CD14-positive monocyte (primary cell): Measurements from ENCODE around the gene CARNS1. TPM values are rescaled to one million over a fixed set of nuclear protein-coding genes. Genes with fewer than 3 reads are reported as not detected.

ENCODE experiments used
- DNase-seq, 3 donors: peaks; one replicate each; pipeline ENCODE4 v3.0.0-alpha.2; 2011 to 2022
- H2AFZ ChIP-seq: 2 replicates; pipeline ENCODE4 v1.6.0; 2012; ENCODE audit warnings: mild to moderate bottlenecking, low read depth, low read length, inconsistent platforms; ENCODE audit not compliant: insufficient read depth, poor library complexity, severe bottlenecking
- H3K27ac ChIP-seq, 2 donors: 1 replicate in 1 of 2; 2 replicates in 1 of 2; pipeline ENCODE4 v1.5.1; 2012 to 2013; ENCODE audit warnings: low read length in 2 of 2, control low read depth in 1 of 2, inconsistent platforms in 1 of 2, low read depth in 1 of 2, mild to moderate bottlenecking in 1 of 2
- H3K27me3 ChIP-seq, 2 donors: one replicate each; pipeline versions ENCODE4 v1.6.0 to v1.6.1; 2011 to 2013; ENCODE audit warnings: low read length in 2 of 2; ENCODE audit not compliant: control insufficient read depth in 2 of 2, insufficient read depth in 2 of 2
- H3K36me3 ChIP-seq, 2 donors: replicated peaks in 1 of 2; 1 replicate in 1 of 2; 2 replicates in 1 of 2; pipeline versions ENCODE4 v1.5.1 to v1.6.1; 2012 to 2013; ENCODE audit warnings: low read length in 2 of 2, control low read depth in 1 of 2, inconsistent platforms in 1 of 2, mild to moderate bottlenecking in 1 of 2; ENCODE audit not compliant: insufficient read depth in 2 of 2, control insufficient read depth in 1 of 2
- H3K4me1 ChIP-seq, 2 donors: 1 replicate in 1 of 2; 2 replicates in 1 of 2; pipeline versions ENCODE4 v1.5.1 to v1.6.1; 2012 to 2013; ENCODE audit warnings: low read length in 2 of 2, control low read depth in 1 of 2, inconsistent platforms in 1 of 2, mild to moderate bottlenecking in 1 of 2, moderate library complexity in 1 of 2; ENCODE audit not compliant: insufficient read depth in 2 of 2, control insufficient read depth in 1 of 2
- H3K4me2 ChIP-seq: replicated peaks from 2 replicates; pipeline ENCODE3; 2012; ENCODE audit warnings: low read length, moderate library complexity, mild to moderate bottlenecking; ENCODE audit not compliant: poor library complexity, severe bottlenecking; ENCODE audit errors: extremely low read depth
- H3K4me3 ChIP-seq, 3 experiments: fragments of 200-600 bp in 1 of 3; sonication (generic) in 1 of 3; replicated peaks in 1 of 3; 1 replicate in 2 of 3; 2 replicates in 1 of 3; pipeline ENCODE4 v1.5.1; 2011 to 2013; ENCODE audit warnings: low read length in 3 of 3, mild to moderate bottlenecking in 3 of 3, control low read depth in 2 of 3, low read depth in 2 of 3, inconsistent platforms in 1 of 3, moderate library complexity in 1 of 3
- H3K79me2 ChIP-seq: 2 replicates; pipeline ENCODE4 v1.6.0; 2012; ENCODE audit warnings: mild to moderate bottlenecking, control low read depth, inconsistent platforms, low read length, moderate library complexity; ENCODE audit not compliant: insufficient read depth
- H3K9ac ChIP-seq: 2 replicates; pipeline ENCODE4 v1.6.0; 2017; ENCODE audit warnings: low read length, mild to moderate bottlenecking; ENCODE audit not compliant: insufficient read depth, poor library complexity, severe bottlenecking
- H3K9me3 ChIP-seq, 2 donors: replicated peaks in 1 of 2; 1 replicate in 1 of 2; 2 replicates in 1 of 2; pipeline versions ENCODE4 v1.5.1 to v1.6.1; 2012 to 2013; ENCODE audit warnings: low read length in 2 of 2, control low read depth in 1 of 2; ENCODE audit not compliant: control insufficient read depth in 1 of 2, insufficient read depth in 1 of 2
- H4K20me1 ChIP-seq: 2 replicates; pipeline ENCODE4 v1.6.0; 2012; ENCODE audit warnings: mild to moderate bottlenecking, low read length, control low read depth, moderate library complexity; ENCODE audit not compliant: insufficient read depth
- H3K27ac Mint-ChIP-seq, 7 donors: one replicate each; pipeline ENCODE4 v1.8.0; 2020; ENCODE audit warnings: mild to moderate bottlenecking in 7 of 7, mixed read lengths in 7 of 7, moderate library complexity in 6 of 7, inconsistent platforms in 2 of 7
- H3K27me3 Mint-ChIP-seq, 3 donors: one replicate each; pipeline ENCODE4 v1.8.0; 2021 to 2022; ENCODE audit warnings: low read depth in 3 of 3, mild to moderate bottlenecking in 3 of 3, mixed read lengths in 3 of 3, moderate library complexity in 3 of 3, inconsistent platforms in 1 of 3
- H3K36me3 Mint-ChIP-seq, 2 donors: one replicate each; pipeline ENCODE4 v1.8.0; 2020; ENCODE audit warnings: mixed read lengths in 2 of 2, inconsistent platforms in 1 of 2, mild to moderate bottlenecking in 1 of 2
- H3K4me1 Mint-ChIP-seq: one replicate; pipeline ENCODE4 v1.8.0; 2020; ENCODE audit warnings: mild to moderate bottlenecking, mixed read lengths
- H3K4me3 Mint-ChIP-seq, 2 donors: one replicate each; pipeline ENCODE4 v1.8.0; 2020; ENCODE audit warnings: mild to moderate bottlenecking in 2 of 2, mixed read lengths in 2 of 2, moderate library complexity in 1 of 2
- H3K9me3 Mint-ChIP-seq, 7 donors: one replicate each; pipeline ENCODE4 v1.8.0; 2020 to 2022; ENCODE audit warnings: mixed read lengths in 7 of 7, mild to moderate bottlenecking in 6 of 7, moderate library complexity in 6 of 7, inconsistent platforms in 2 of 7
- WGBS: methylation state at CpG from one replicate; pipeline ENCODE4 v1.1.5; 2013; ENCODE audit warnings: missing lambda C conversion rate; ENCODE audit not compliant: insufficient coverage; 5-methylcytosine and 5-hydroxymethylcytosine counted together
- intact Hi-C, 2 donors: fragments of 100-400 bp; cut with micrococcal nuclease; formaldehyde crosslinking; loops; one replicate each; pipeline versions ENCODE4 v1.15.0 to v1.15.1; 2023
- polyA plus RNA-seq, 3 donors: library from polyadenylated mRNA; depleted of rRNA in 1 of 3; unstranded in 2 of 3; stranded (reverse) in 1 of 3; fragments of 300-500 nt in 2 of 3; fragments of >200 nt in 1 of 3; fragmentation: Illumina TruSeq in 2 of 3; gene quantifications; 1 replicate in 2 of 3; 2 replicates in 1 of 3; pipeline ENCODE4 v1.2.3, GENCODE V29; 2012 to 2021
- TF ChIP-seq, protein P1 (sequence below): fragments of 200-600 bp; IDR thresholded peaks from one replicate; pipeline ENCODE4 v1.8.0; 2022; ENCODE audit warnings: antibody characterized with exemption, mild to moderate bottlenecking

The CARNS1 gene
- polyA plus RNA-seq, 3 donors, result 0.09 TPM; not detected in 2

DNA sequence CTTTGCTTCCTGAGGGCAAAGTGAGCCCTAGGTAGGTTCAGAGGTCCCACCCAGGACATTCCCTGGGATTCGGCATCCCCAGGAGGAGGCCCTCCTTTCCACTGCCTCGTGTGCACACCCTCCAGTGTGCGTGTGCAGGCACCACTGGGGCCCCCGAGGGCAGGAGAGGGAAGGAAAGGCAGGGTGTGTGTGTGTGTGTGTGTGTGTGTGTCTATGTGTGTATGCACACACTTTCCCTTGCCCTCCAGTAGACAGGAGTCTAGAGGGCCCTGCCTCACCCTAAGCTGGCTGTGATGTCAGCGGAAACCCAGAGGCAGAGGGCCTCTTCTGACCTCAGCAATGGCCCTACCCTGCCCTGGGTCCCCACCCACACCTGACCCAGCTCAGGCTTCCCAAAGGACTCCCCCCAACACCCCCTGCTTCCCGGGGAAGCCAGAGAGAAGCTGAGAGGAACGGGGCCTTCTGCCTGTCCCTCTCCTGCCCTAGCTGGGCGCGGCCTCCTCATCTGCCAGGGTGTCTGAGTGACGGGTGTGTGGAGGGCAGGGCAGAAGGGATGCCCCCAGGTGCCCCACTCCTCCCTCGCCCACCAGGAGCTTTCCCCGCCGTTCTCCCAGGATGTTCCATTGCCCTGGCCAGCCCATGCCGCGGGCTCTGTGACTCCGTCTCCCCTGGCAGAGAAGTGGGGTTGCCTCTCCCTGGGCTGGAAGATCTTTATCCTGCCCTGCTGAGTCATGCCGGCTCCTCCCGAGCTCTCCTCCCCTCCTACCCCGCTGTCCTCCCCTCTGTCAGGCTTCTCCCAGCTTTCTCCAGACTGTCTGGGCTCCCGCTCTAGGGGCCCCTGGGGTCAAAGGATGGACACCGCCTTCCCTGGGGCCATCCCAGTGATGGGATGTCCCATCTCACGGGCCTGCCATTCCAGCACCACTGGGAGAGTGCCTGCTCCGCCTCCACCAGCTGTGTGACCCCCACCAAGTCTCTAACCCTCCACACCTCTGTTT is 36.1 kb upstream of the CARNS1 start:
- Mint-ChIP-seq H3K36me3 (peaks cover 2 to 3% of the 10 kb centered on the region in 2 donors), H3K9me3 (no peaks in the 10 kb centered on the region), H3K27ac (peak overlapping the region in 2 of 7 donors; percentile 37 to 68), H3K4me3 (no peak overlapping the region), H3K27me3 (peaks cover 2 to 9% (median 8%) of the 10 kb centered on the region in 3 donors), H3K4me1 (peaks cover 51% of the 10 kb centered on the region)
- no peaks in the 10 kb centered on the region for H3K79me2 ChIP-seq
- peaks cover 46 to 51% of the 10 kb centered on the region in 2 donors for H3K4me1 ChIP-seq
- TF ChIP-seq, protein P1, sequence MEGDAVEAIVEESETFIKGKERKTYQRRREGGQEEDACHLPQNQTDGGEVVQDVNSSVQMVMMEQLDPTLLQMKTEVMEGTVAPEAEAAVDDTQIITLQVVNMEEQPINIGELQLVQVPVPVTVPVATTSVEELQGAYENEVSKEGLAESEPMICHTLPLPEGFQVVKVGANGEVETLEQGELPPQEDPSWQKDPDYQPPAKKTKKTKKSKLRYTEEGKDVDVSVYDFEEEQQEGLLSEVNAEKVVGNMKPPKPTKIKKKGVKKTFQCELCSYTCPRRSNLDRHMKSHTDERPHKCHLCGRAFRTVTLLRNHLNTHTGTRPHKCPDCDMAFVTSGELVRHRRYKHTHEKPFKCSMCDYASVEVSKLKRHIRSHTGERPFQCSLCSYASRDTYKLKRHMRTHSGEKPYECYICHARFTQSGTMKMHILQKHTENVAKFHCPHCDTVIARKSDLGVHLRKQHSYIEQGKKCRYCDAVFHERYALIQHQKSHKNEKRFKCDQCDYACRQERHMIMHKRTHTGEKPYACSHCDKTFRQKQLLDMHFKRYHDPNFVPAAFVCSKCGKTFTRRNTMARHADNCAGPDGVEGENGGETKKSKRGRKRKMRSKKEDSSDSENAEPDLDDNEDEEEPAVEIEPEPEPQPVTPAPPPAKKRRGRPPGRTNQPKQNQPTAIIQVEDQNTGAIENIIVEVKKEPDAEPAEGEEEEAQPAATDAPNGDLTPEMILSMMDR, result no peak
- H3K4me2 ChIP-seq, result no peak overlapping the region
- H3K4me3 ChIP-seq, result no peak overlapping the region
- DNase-seq, result no peak
- H3K27ac ChIP-seq, result no peak overlapping the region
- no peaks in the 10 kb centered on the region for H3K9me3 ChIP-seq
- no peaks in the 10 kb centered on the region for H3K27me3 ChIP-seq
- intact Hi-C loops, result loop anchor here in 1 of 2 donors (5.0 kb wide), 1 partner anchor 117 kb away; no protein-coding TSS in a partner anchor
- WGBS, result 38% methylated on average over 8 of the region's 23 CpGs
- peak overlapping the region; percentile 56 for H2AFZ ChIP-seq
- H3K36me3 ChIP-seq, result no peaks in the 10 kb centered on the region
- H4K20me1 ChIP-seq, result no peaks in the 10 kb centered on the region
- no peak overlapping the region for H3K9ac ChIP-seq

GRCh38 chr11:67381244-67381972 is 34.1 kb upstream of the CARNS1 start:
- Histone ChIP-seq H3K27me3 (no peaks in the 10 kb centered on the region), H3K36me3 (no peaks in the 10 kb centered on the region), H3K9me3 (no peaks in the 10 kb centered on the region), H3K9ac (no peak overlapping the region), H4K20me1 (no peaks in the 10 kb centered on the region), H3K79me2 (no peaks in the 10 kb centered on the region), H3K4me3 (peak overlapping the region in 2 of 3 experiments; percentile 13 to 64), H2AFZ (peak overlapping the region; percentile 74), H3K27ac (peak overlapping the region; percentile 77 to 85), H3K4me2 (peak overlapping the region; percentile 76), H3K4me1 (peaks cover 40 to 45% of the 10 kb centered on the region in 2 donors)
- peak overlapping the region; percentile 85 to 98 (median 94) for H3K27ac Mint-ChIP-seq
- intact Hi-C loops, result loop anchor here in 1 of 2 donors (1.0 to 5.0 kb wide), 2 partner anchors 10 to 119 kb away; no protein-coding TSS in a partner anchor
- TF ChIP-seq, protein P1, result peak; percentile 27
- peaks cover 2 to 3% of the 10 kb centered on the region in 2 donors for H3K36me3 Mint-ChIP-seq
- H3K4me1 Mint-ChIP-seq, result peaks cover 40% of the 10 kb centered on the region
- peaks cover 0 to 4% (median 2%) of the 10 kb centered on the region in 3 donors for H3K27me3 Mint-ChIP-seq
- H3K9me3 Mint-ChIP-seq, result no peaks in the 10 kb centered on the region
- DNase-seq, result peak; percentile 54 to 75 (median 74)
- 13% methylated on average over 8 of the region's 13 CpGs for WGBS
- peak overlapping the region; percentile 3 to 76 for H3K4me3 Mint-ChIP-seq
